ENCODE measurements around the gene RASSF7. TPM values are rescaled to one million over a fixed set of nuclear protein-coding genes. Genes with fewer than 3 reads are reported as not detected.
A peak's percentile ranks its signal among the peaks of the same experiment; 100 is the strongest.

The RASSF7 gene
- total and polyA plus RNA-seq, 8 donors: 16.7 to 330 (median 94.9) TPM

GRCh38 chr11:535519-536454 is 25.0 kb upstream of the RASSF7 start, which contains the start of gene HRAS:
Gene HRAS (minus strand): TSS chr11:535576.
- no peaks in the 10 kb centered on the region for H3K9me3 ChIP-seq
- 1 to 7% (median 3%) methylated on average over 18 to 97 of the region's 97 CpGs for WGBS, 5 donors
- TF ChIP-seq EP300 (IDR thresholded peaks at IDR 0.05): no peak
- TF ChIP-seq POLR2AphosphoS5 (IDR thresholded peaks at IDR 0.05): peak; percentile 21 to 84 (median 80)
- peaks cover 13 to 31% (median 29%) of the 10 kb centered on the region in 4 donors for H3K36me3 ChIP-seq
- H3K27me3 ChIP-seq: peaks cover 0 to 22% (median 0%) of the 10 kb centered on the region in 3 donors
- H3K4me1 ChIP-seq: peaks cover 38 to 50% (median 49%) of the 10 kb centered on the region in 4 donors
- H3K4me3 ChIP-seq: peak within 1 kb of the TSS; percentile 65 to 91 (median 86)
- intact Hi-C loops (cut with DNase I; ENCODE audit: low total_unique reads): no loop called here
- DNase-seq: peak; percentile 97 to 99
- H3K27ac ChIP-seq: peak within 1 kb of the TSS; percentile 80 to 94 (median 90)

GRCh38 chr11:536841-537621 is 23.7 kb upstream of the RASSF7 start, which contains the start of gene LRRC56:
Gene LRRC56 (plus strand): TSS chr11:537527. CDS start chr11:540685, 3,158 bp downstream.
- Histone ChIP-seq H3K36me3 (peaks cover 9 to 19% (median 17%) of the 10 kb centered on the region in 4 donors), H3K9me3 (no peaks in the 10 kb centered on the region), H3K4me3 (peak within 1 kb of the TSS; percentile 65 to 91 (median 77)), H3K4me1 (peaks cover 38 to 50% (median 49%) of the 10 kb centered on the region in 4 donors), H3K27me3 (peaks cover 0 to 22% (median 0%) of the 10 kb centered on the region in 3 donors), H3K27ac (peak within 1 kb of the TSS; percentile 80 to 94 (median 88))
- TF ChIP-seq POLR2A (IDR thresholded peaks at IDR 0.05): no peak
- TF ChIP-seq CTCF (IDR thresholded peaks at IDR 0.05): peak in 1 of 7 experiments; percentile 4
- TF ChIP-seq EP300 (IDR thresholded peaks at IDR 0.05): no peak
- peak; percentile 3 to 65 (median 32) for TF ChIP-seq POLR2AphosphoS5 (IDR thresholded peaks at IDR 0.05)
- WGBS, 5 donors: 1 to 3% (median 1%) methylated on average over 39 to 93 of the region's 93 CpGs
- intact Hi-C loops (cut with DNase I; ENCODE audit: low total_unique reads): no loop called here
- peak; percentile 94 to 96 for DNase-seq

GRCh38 chr11:537622-538430 is 22.9 kb upstream of the RASSF7 start:
- peak overlapping the region; percentile 47 to 94 (median 88) for H3K27ac ChIP-seq
- WGBS, 5 donors: 29 to 56% (median 39%) methylated on average over 11 to 19 of the region's 19 CpGs
- H3K9me3 ChIP-seq: no peaks in the 10 kb centered on the region
- peaks cover 38 to 47% (median 47%) of the 10 kb centered on the region in 4 donors for H3K4me1 ChIP-seq
- DNase-seq: no peak
- H3K4me3 ChIP-seq: peak overlapping the region; percentile 65 to 91 (median 77)
- H3K36me3 ChIP-seq: peaks cover 2 to 11% (median 9%) of the 10 kb centered on the region in 4 donors
- intact Hi-C loops (cut with DNase I; ENCODE audit: low total_unique reads): no loop called here
- peaks cover 0 to 22% (median 0%) of the 10 kb centered on the region in 3 donors for H3K27me3 ChIP-seq
- no peak for TF ChIP-seq EP300 (IDR thresholded peaks at IDR 0.05)
- no peak for TF ChIP-seq POLR2AphosphoS5 (IDR thresholded peaks at IDR 0.05)
- no peak for TF ChIP-seq POLR2A (IDR thresholded peaks at IDR 0.05)
- TF ChIP-seq CTCF (IDR thresholded peaks at IDR 0.05): no peak

- intact Hi-C loops (cut with DNase I; ENCODE audit: low total_unique reads): no loop called here
- 90 to 92% (median 91%) methylated on average over 20 of the region's 20 CpGs for WGBS, 5 donors
- Histone ChIP-seq H3K27me3 (peaks cover 0 to 22% (median 0%) of the 10 kb centered on the region in 3 donors), H3K36me3 (peaks cover 0 to 4% (median 2%) of the 10 kb centered on the region in 4 donors), H3K4me3 (no peak overlapping the region), H3K27ac (no peak overlapping the region), H3K4me1 (peaks cover 36 to 40% (median 39%) of the 10 kb centered on the region in 4 donors), H3K9me3 (no peaks in the 10 kb centered on the region)
- TF ChIP-seq POLR2AphosphoS5 (IDR thresholded peaks at IDR 0.05) (no peak), CTCF (IDR thresholded peaks at IDR 0.05) (no peak), POLR2A (IDR thresholded peaks at IDR 0.05) (no peak), EP300 (IDR thresholded peaks at IDR 0.05) (no peak)
- DNase-seq: peak in 1 of 2 donors; percentile 5
Observed at GRCh38 chr11:538431-539051, 22.2 kb upstream of the RASSF7 start.
